Colon (tissue), 2 donors: ENCODE measurements around the gene GNAT2.

Source experiments
- FAIRE-seq: peaks from 2 replicates; lab custom pipeline; 2012; peaks lifted over from hg19 to GRCh38; lab: Jason Lieb, UNC
- donor health status: control.
- donor health status: control.

GNAT2 gene

GRCh38 chr1:109609881-109610280 lies 9.5 kb downstream of the GNAT2 start:
- no peak for FAIRE-seq

- no peak for FAIRE-seq
Measured at GRCh38 chr1:109605381-109605780, 14.0 kb downstream of the GNAT2 start.

- FAIRE-seq, result no peak
Measured at GRCh38 chr1:109603229-109603628, 16.2 kb downstream of the GNAT2 start.

GRCh38 chr1:109598655-109599054 lies 20.8 kb downstream of the GNAT2 start:
- FAIRE-seq, result no peak

- no peak for FAIRE-seq
Measured at GRCh38 chr1:109598156-109598555, 21.3 kb downstream of the GNAT2 start.

- no peak for FAIRE-seq
Measured at GRCh38 chr1:109595531-109595930, 23.9 kb downstream of the GNAT2 start.

- no peak for FAIRE-seq
Measured at GRCh38 chr1:109592916-109593315, 26.5 kb downstream of the GNAT2 start.

GRCh38 chr1:109589679-109590078 lies 29.7 kb downstream of the GNAT2 start:
- no peak for FAIRE-seq

- FAIRE-seq, result no peak
Measured at GRCh38 chr1:109589177-109589576, 30.2 kb downstream of the GNAT2 start.

- no peak for FAIRE-seq
Measured at GRCh38 chr1:109586055-109586454, 33.4 kb downstream of the GNAT2 start.

GRCh38 chr1:109584766-109585165 lies 34.6 kb downstream of the GNAT2 start:
- FAIRE-seq, result no peak

- no peak for FAIRE-seq
Measured at GRCh38 chr1:109582021-109582420, 37.4 kb downstream of the GNAT2 start.

- no peak for FAIRE-seq
Measured at GRCh38 chr1:109579491-109579890, 39.9 kb downstream of the GNAT2 start.

- FAIRE-seq, result no peak
Measured at GRCh38 chr1:109578947-109579443, 40.4 kb downstream of the GNAT2 start.

GRCh38 chr1:109573785-109574184 lies 45.6 kb downstream of the GNAT2 start:
- no peak for FAIRE-seq

GRCh38 chr1:109570414-109570813 lies 49.0 kb downstream of the GNAT2 start:
- no peak for FAIRE-seq

- FAIRE-seq, result no peak
Measured at GRCh38 chr1:109569323-109569722, 50.1 kb downstream of the GNAT2 start.

- no peak for FAIRE-seq
Measured at GRCh38 chr1:109567877-109568672, 51.3 kb downstream of the GNAT2 start.

GRCh38 chr1:109566982-109567381 lies 52.4 kb downstream of the GNAT2 start:
- FAIRE-seq, result no peak

- no peak for FAIRE-seq
Measured at GRCh38 chr1:109565241-109565640, 54.2 kb downstream of the GNAT2 start.

- FAIRE-seq, result no peak
Measured at GRCh38 chr1:109564194-109564878, 55.1 kb downstream of the GNAT2 start.

GRCh38 chr1:109559995-109560394 lies 59.4 kb downstream of the GNAT2 start:
- FAIRE-seq, result no peak

GRCh38 chr1:109557520-109557919 lies 61.9 kb downstream of the GNAT2 start:
- FAIRE-seq, result no peak

- FAIRE-seq, result no peak
Measured at GRCh38 chr1:109556563-109556962, 62.9 kb downstream of the GNAT2 start.
